HepG2 (cell line): ENCODE results near the gene RBBP8. TPM values are rescaled to one million over a fixed set of nuclear protein-coding genes. Genes with fewer than 3 reads are reported as not detected.
A peak's percentile ranks its signal among the peaks of the same experiment; 100 is the strongest.

Experiments used
- CHD2 ChIP-seq: IDR thresholded peaks from 2 replicates; pipeline ENCODE4 v1.6.1; 2011; ENCODE audit warnings: low read depth, low read length, improper control_type of control experiment
- DBP ChIP-seq: sonication (generic); formaldehyde crosslinking; IDR thresholded peaks from 2 replicates; pipeline ENCODE4 v1.4.0; 2020; ENCODE audit warnings: missing genetic modification reagents; ENCODE audit errors: not compliant biosample characterization
- FOXA1 ChIP-seq, 2 experiments: fragments of 450-650 bp in 1 of 2; sonication (generic) in 1 of 2; formaldehyde crosslinking in 1 of 2; IDR thresholded peaks; 2 replicates each; pipeline versions ENCODE4 v1.4.0 to v1.6.1; 2016 to 2020; ENCODE audit warnings: missing genetic modification reagents in 1 of 2
- HCFC1 ChIP-seq: fragments of 150-350 bp; IDR thresholded peaks from 2 replicates; pipeline ENCODE4 v1.6.1; 2014; ENCODE audit warnings: low read depth, low read length
- MAFG ChIP-seq: sonication (generic); formaldehyde crosslinking; IDR thresholded peaks from 2 replicates; pipeline ENCODE4 v1.5.1; 2020; ENCODE audit warnings: mild to moderate bottlenecking, missing genetic modification reagents
- MXD3 ChIP-seq: IDR thresholded peaks from 2 replicates; pipeline ENCODE4 v1.6.1; 2016; ENCODE audit warnings: mild to moderate bottlenecking, missing biosample characterization, missing genetic modification reagents
- NFIB ChIP-seq: sonication (generic); formaldehyde crosslinking; IDR thresholded peaks from 2 replicates; pipeline ENCODE4 v1.9.0; 2021; ENCODE audit warnings: missing genetic modification reagents, mild to moderate bottlenecking, borderline replicate concordance
- NR3C1 ChIP-seq: sonication (generic); formaldehyde crosslinking; IDR thresholded peaks from 2 replicates; pipeline ENCODE4 v1.4.0; 2020; ENCODE audit warnings: missing genetic modification reagents
- SMAD3 ChIP-seq: sonication (generic); formaldehyde crosslinking; IDR thresholded peaks from 2 replicates; pipeline ENCODE4 v1.4.0; 2020; ENCODE audit warnings: missing genetic modification reagents
- ZBTB25 ChIP-seq: IDR thresholded peaks from 2 replicates; pipeline ENCODE4 v1.6.1; 2018; ENCODE audit warnings: missing genetic modification reagents
- ZBTB34 ChIP-seq: sonication (generic); formaldehyde crosslinking; IDR thresholded peaks from 2 replicates; pipeline ENCODE4 v1.8.0; 2022; ENCODE audit warnings: mild to moderate bottlenecking, missing genetic modification reagents
- ZNF343 ChIP-seq: sonication (generic); formaldehyde crosslinking; IDR thresholded peaks from 2 replicates; pipeline ENCODE4 v1.4.0; 2020; ENCODE audit warnings: mild to moderate bottlenecking, missing genetic modification reagents
- ZNF777 ChIP-seq: sonication (generic); formaldehyde crosslinking; IDR thresholded peaks from 2 replicates; pipeline ENCODE4 v1.4.0; 2020; ENCODE audit warnings: missing genetic modification reagents
- ZNF839 ChIP-seq: sonication (generic); formaldehyde crosslinking; IDR thresholded peaks from 2 replicates; pipeline ENCODE4 v1.4.0; 2020; ENCODE audit warnings: missing genetic modification reagents, mild to moderate bottlenecking, borderline replicate concordance
- polyA plus RNA-seq, 8 experiments: library from polyadenylated mRNA; depleted of rRNA in 3 of 8; stranded (reverse) in 7 of 8; unstranded in 1 of 8; fragments of >200 nt; fragmentation: Illumina TruSeq in 4 of 8; extraction: Trizol in 4 of 8; gene quantifications; 2 replicates each; pipeline versions ENCODE4 v1.2.1 to v1.2.3, GENCODE V29; 2011 to 2016; ENCODE audit warnings: low read depth in 4 of 8, missing spikeins in 1 of 8, mixed read lengths in 1 of 8; ENCODE audit not compliant: insufficient read depth in 1 of 8
- total RNA-seq, 5 experiments: library from RNA; depleted of rRNA; stranded (reverse); fragments of >200 nt; fragmentation: Illumina TruSeq; extraction: Trizol; gene quantifications; 2 replicates each; pipeline ENCODE4 v1.2.3, GENCODE V29; 2016; ENCODE audit warnings: low read depth in 1 of 5
- TF ChIP-seq, protein P1 (sequence below): sonication (generic); formaldehyde crosslinking; IDR thresholded peaks from 2 replicates; pipeline ENCODE4 v1.5.1; 2020; ENCODE audit warnings: mild to moderate bottlenecking, moderate library complexity, missing genetic modification reagents
- TF ChIP-seq, protein P2 (sequence below): sonication (generic); formaldehyde crosslinking; IDR thresholded peaks from 2 replicates; pipeline ENCODE4 v1.4.0; 2020; ENCODE audit warnings: low read depth, missing genetic modification reagents
- TF ChIP-seq, protein P3 (sequence below): sonication (generic); formaldehyde crosslinking; IDR thresholded peaks from 2 replicates; pipeline ENCODE4 v1.8.1; 2023; ENCODE audit warnings: missing genetic modification reagents, mild to moderate bottlenecking, borderline replicate concordance

RBBP8 gene
- total and polyA plus RNA-seq, 2 of the 13 experiments (the other 11 are each of a cell fraction or from before 2014, with no cell fraction given), result 14.2 to 47.4 TPM

GRCh38 chr18:22933206-22933965 lies at the start of gene RBBP8 (continued):
- TF ChIP-seq, protein P1, sequence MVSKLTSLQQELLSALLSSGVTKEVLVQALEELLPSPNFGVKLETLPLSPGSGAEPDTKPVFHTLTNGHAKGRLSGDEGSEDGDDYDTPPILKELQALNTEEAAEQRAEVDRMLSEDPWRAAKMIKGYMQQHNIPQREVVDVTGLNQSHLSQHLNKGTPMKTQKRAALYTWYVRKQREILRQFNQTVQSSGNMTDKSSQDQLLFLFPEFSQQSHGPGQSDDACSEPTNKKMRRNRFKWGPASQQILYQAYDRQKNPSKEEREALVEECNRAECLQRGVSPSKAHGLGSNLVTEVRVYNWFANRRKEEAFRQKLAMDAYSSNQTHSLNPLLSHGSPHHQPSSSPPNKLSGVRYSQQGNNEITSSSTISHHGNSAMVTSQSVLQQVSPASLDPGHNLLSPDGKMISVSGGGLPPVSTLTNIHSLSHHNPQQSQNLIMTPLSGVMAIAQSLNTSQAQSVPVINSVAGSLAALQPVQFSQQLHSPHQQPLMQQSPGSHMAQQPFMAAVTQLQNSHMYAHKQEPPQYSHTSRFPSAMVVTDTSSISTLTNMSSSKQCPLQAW (CRISPR knock-in tag), result 0 out of 2 replicates have a peak, but pooled peaks have one; percentile 42
- TF ChIP-seq, protein P2, sequence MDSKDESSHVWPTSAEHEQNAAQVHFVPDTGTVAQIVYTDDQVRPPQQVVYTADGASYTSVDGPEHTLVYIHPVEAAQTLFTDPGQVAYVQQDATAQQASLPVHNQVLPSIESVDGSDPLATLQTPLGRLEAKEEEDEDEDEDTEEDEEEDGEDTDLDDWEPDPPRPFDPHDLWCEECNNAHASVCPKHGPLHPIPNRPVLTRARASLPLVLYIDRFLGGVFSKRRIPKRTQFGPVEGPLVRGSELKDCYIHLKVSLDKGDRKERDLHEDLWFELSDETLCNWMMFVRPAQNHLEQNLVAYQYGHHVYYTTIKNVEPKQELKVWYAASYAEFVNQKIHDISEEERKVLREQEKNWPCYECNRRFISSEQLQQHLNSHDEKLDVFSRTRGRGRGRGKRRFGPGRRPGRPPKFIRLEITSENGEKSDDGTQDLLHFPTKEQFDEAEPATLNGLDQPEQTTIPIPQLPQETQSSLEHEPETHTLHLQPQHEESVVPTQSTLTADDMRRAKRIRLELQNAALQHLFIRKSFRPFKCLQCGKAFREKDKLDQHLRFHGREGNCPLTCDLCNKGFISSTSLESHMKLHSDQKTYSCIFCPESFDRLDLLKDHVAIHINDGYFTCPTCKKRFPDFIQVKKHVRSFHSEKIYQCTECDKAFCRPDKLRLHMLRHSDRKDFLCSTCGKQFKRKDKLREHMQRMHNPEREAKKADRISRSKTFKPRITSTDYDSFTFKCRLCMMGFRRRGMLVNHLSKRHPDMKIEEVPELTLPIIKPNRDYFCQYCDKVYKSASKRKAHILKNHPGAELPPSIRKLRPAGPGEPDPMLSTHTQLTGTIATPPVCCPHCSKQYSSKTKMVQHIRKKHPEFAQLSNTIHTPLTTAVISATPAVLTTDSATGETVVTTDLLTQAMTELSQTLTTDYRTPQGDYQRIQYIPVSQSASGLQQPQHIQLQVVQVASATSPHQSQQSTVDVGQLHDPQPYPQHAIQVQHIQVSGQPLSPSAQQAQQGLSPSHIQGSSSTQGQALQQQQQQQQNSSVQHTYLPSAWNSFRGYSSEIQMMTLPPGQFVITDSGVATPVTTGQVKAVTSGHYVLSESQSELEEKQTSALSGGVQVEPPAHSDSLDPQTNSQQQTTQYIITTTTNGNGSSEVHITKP (CRISPR knock-in tag), result no peak
- no peak; the same call in 1 of the 2 replicates for TF ChIP-seq ZBTB25 (CRISPR knock-in tag)
- TF ChIP-seq NR3C1 (CRISPR knock-in tag), result no peak
- TF ChIP-seq CHD2, result peak; percentile 81
- TF ChIP-seq SMAD3 (CRISPR knock-in tag), result peak; percentile 49; the same call in 1 of the 2 replicates
- no peak for TF ChIP-seq HCFC1
- TF ChIP-seq, protein P3, sequence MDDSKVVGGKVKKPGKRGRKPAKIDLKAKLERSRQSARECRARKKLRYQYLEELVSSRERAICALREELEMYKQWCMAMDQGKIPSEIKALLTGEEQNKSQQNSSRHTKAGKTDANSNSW (CRISPR knock-in tag), result no peak
- no peak for TF ChIP-seq NFIB (CRISPR knock-in tag)
- no peak for TF ChIP-seq ZNF839
- TF ChIP-seq MAFG, result no peak
- TF ChIP-seq ZBTB34 (CRISPR knock-in tag), result no peak
- peak; percentile 81 for TF ChIP-seq ZNF777
- no peak for TF ChIP-seq FOXA1 (IDR thresholded peaks at IDR 0.05)
- no peak for TF ChIP-seq FOXA1 (CRISPR knock-in tag; IDR thresholded peaks at IDR 0.05)
- no peak; the same call in 1 of the 2 replicates for TF ChIP-seq ZNF343 (CRISPR knock-in tag)
- TF ChIP-seq DBP, result no peak
- peak; percentile 56; the same call in 1 of the 2 replicates for TF ChIP-seq MXD3
